Measurements from ENCODE around the gene CNOT8.
"Not testable (repeated sequence)": the region's sequence is repeated elsewhere in the genome, so short reads cannot be mapped to it uniquely, and the experiment has no call there.

Gene CNOT8

DNA sequence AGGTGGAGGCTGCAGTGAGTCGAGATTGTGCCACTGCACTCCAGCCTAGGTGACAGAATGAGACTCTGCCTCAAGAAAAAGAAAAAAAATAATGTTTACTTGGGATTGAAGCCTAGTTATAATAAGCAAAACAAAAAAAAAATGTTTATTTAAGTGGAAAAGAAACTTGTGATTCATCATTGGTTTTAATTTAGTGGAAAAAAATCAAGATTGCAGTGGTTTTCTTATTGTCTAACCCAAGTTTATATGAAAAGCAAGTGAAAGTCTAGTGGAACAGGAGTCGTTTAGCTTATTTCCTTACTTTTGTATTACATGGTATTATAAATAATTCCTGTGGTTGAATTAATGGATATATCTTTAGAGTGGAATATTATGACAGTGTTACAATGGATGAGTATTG lies 8.4 kb downstream of the CNOT8 start:
- DNase-seq, result no peak

- DNase-seq, result no peak
Measured at GRCh38 chr5:154868702-154869101, 10.3 kb downstream of the CNOT8 start.

DNA sequence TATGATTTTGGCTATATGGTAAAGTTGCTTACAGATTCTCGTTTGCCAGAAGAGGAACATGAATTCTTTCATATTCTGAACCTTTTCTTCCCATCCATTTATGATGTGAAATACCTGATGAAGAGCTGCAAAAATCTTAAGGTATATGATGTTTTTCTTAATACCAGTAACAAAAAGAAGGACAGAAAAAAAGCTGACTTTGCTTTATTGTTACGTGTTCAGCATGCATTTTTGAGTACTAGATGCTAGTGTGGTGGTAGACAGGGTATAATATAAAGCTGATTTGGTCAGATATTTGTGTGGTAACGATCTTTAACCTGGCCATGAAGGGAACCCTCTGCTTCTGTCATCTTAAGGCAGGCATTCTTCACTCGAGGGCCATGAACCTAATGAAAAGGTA lies 13.3 kb downstream of the CNOT8 start:
- DNase-seq, result no peak

- DNase-seq, result no peak
Measured at GRCh38 chr5:154873791-154874331, 15.4 kb downstream of the CNOT8 start.

DNA sequence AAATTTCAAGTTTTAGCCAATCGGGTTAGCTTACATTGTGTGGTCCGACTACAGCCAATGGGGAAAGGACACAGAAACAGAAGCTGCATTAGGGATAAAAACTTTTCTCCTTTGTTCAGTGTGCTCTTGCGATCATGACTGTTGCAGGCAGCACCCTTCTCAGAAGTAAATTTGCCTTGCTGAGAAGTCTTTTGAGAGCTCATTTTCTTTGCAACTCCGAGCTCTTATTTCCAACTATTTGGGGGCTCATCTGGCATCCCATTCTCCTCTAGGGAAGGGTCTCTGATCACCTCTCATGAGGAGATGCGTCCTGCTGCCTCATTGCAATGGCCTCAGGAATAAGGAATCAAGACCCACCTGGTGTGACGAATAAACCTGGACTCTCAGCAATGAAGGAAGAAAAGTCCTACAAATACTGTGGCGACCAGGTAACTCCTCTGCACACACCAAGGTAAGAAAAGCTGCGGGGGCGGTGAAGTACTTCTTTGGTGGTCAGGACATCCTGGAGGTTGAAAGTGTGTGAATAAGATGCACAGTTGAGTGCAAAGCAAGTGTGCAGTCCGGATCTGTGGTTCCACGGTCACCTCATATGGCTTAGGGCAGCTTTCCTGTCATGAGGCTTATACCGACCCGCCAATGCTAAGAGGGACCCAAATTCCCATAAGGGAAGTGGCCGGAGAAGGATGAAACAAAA lies 20.4 kb downstream of the CNOT8 start:
- no peak for DNase-seq

- no peak for DNase-seq
Measured at GRCh38 chr5:154881986-154882385, 23.6 kb downstream of the CNOT8 start.

- DNase-seq, result no peak
Measured at GRCh38 chr5:154884424-154884823, 26.0 kb downstream of the CNOT8 start.

GRCh38 chr5:154885439-154885838 lies 27.0 kb downstream of the CNOT8 start:
- no peak for DNase-seq

DNA sequence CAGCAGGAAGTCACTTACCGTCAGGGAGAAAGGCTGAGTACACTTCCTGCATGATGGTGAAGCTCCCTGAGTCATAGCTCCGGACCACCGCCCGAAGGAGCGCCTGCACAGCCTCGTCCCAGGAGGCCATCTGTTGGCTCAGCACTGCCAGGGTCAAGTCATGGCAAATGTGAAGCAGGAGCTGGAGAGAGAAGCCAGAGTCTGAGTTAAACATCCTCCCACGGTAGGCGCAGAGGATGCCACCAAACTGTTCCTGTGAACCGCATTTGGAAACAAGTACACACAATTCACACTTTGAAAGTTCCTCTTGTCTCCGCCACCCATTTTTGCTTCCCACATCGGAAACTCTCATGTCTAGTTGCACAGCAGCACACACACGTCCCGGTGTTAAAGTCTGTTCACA lies 33.9 kb downstream of the CNOT8 start:
- no peak for DNase-seq

DNA sequence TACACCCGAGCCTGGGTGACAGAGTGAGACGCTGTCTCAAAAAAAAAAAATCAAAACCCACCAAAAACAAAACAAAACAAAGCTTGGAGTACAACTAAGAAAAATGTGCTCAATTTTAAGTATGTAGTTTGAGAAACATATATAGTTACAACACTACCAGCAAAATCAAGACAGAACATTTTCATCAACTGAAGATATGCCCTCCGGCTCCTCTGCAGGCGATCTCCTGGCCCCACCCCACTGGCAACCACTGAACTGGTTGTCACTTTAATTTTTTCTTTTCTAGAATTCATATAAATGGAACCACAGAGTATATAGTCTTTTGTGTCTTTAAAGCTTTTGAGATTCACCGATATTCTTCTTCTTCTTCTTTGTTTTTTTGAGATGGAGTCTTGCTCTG lies 35.0 kb downstream of the CNOT8 start:
- DNase-seq, result no peak

DNA sequence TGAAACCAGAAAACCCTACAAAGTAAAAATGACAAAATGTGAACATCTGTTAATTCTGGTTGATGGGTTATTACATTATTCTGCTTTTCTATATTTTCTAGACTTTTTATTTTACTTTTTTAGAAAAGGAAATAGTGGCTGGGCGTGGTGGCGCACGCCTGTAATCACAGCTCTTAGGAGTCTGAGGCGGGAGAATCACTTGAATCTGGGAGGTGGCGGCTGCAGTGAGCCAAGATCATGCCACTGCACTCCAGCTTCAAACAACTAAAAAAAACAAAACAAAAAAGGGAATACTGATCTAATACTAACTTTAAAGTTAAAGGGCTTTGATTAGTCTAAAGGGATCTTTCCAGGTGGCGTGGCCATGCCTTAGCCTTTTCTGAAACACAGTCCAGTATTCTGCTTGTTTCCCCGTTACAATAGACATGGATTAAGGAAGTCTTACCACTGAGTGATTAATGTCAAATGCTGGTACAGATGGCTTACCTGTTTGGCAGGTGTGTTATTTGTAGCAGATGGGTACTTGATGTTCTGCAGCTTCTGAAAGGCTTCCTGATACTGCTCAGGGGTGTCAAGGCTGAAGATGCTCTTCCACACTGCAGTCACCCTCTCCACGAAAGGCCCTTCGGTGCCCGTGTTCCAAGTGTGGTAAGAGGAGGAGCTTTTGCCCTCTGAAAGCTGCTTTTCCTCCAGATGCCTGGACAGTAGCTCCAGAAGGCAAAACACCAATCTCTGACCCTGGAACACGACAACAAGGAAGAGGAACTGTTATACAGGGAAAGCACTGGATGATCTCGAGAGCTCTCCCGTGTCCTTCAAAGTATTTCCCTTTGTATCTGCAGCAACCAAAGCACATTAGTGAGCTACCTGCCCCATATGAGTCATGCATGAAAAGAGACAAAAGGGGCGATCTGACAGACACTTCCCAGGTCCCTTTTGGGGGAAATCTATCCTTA lies 37.5 kb downstream of the CNOT8 start:
- DNase-seq, result no peak

GRCh38 chr5:154896562-154897165 lies 38.2 kb downstream of the CNOT8 start:
- no peak for DNase-seq

DNA sequence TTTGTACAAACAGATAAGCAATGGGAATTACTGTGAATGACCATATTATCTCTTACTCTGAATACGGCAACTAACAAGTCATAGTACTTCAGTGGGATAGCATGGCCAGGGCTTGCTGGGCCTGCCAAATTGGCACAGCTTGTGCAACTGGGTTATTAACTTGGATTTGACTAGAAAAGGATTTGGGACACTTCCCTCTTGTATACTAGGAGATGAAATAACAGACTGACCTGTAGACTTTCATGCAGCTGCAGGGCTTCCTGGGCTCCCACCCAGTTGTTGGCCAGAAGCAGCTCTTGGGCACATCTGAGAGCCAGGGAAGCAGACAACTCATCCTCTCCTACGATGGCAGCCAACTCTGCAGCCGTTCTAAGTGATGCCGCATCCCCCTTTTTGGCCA lies 39.8 kb downstream of the CNOT8 start:
- DNase-seq, result no peak

DNA sequence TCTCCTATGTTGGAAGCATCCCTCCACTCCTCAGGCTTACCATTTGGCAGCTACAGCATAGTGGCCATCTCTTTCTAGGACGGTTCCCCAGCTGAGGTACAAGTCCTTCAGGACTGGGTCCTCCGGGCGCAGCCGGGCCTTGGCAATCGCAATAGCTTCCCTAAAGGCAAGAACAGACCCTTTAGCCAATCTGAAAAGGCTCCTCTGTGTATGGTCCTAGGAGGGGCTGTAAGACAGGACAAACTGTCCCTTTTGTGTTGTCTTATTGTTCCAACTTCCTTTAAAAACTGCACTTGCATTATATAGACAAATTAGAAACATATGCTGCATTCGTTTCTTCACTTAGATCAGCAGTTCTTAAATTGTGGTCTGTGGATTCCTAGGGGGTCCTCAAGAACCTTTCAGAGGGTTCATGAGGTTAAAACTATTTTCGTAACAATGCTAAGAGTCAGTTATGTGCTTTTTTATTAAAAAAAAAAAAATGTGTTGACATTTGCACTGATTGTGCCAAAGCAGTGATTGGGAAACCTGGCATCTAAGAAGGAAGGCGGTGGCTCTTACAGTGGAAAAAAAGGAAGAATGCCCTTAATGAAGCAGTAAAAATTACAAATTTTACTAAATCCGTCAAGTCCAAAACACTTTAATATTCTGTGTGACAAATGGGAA lies 40.9 kb downstream of the CNOT8 start:
- no peak for DNase-seq

GRCh38 chr5:154900066-154900465 lies 41.6 kb downstream of the CNOT8 start:
- DNase-seq, result no peak

GRCh38 chr5:154901276-154901675 lies 42.8 kb downstream of the CNOT8 start:
- DNase-seq, result no peak

GRCh38 chr5:154901913-154902312 lies 43.5 kb downstream of the CNOT8 start:
- DNase-seq, result no peak

DNA sequence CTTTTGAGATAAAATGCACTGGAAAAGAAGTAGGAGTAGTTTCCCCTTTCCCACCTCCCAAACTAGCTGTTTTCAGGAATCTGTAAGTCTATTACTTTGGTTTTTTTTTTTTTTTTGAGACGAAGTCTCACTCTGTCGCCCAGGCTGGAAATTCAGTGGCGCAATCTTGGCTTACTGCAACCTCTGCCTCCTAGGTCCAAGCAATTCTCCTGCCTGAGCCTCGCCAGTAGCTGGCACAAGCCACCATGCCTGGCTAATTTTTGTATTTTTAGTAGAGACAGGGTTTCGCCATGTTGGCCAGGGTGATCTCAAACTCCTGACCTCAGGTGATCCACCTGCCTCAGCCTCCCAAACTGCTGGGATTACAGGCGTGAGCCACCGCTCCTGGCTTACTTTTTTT lies 47.2 kb downstream of the CNOT8 start:
- DNase-seq, result not testable (repeated sequence)

DNA sequence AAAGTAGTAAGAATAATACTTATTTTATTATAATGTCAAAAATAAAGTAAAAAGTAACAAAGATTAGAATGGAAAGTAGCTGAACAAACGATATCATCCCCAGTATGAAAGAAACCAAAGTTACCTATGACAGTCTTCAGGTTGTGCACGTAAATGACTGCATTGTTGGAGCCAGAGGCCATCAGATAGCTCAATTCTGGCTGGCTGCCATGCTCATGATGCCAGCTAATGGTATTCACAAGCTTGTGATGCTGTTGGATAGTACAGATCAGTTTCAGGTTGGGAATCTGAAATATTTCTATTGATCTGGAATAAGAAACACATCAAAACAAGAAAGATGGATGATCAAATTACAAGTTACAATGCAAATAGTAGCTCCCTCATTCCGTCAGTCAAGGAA lies 58.4 kb downstream of the CNOT8 start:
- no peak for DNase-seq

- no peak for DNase-seq
Measured at GRCh38 chr5:154917757-154918156, 59.3 kb downstream of the CNOT8 start.

- no peak for DNase-seq
Measured at GRCh38 chr5:154923441-154924430, 65.3 kb downstream of the CNOT8 start.

Measured in NCI-H524 treated with DMSO at 0.1 percent for 48 hours (cell line).